ENCODE measurements around the gene GRIN3B. TPM values are rescaled to one million over a fixed set of nuclear protein-coding genes. Genes with fewer than 3 reads are reported as not detected.
A peak's percentile ranks its signal among the peaks of the same experiment; 100 is the strongest.

GRIN3B gene
- total and polyA plus RNA-seq, 9 of the 15 experiments (the other 6 are each of a cell fraction or from before 2014, with no cell fraction given), result 0.06 to 0.95 (median 0.19) TPM; not detected in 6

DNA sequence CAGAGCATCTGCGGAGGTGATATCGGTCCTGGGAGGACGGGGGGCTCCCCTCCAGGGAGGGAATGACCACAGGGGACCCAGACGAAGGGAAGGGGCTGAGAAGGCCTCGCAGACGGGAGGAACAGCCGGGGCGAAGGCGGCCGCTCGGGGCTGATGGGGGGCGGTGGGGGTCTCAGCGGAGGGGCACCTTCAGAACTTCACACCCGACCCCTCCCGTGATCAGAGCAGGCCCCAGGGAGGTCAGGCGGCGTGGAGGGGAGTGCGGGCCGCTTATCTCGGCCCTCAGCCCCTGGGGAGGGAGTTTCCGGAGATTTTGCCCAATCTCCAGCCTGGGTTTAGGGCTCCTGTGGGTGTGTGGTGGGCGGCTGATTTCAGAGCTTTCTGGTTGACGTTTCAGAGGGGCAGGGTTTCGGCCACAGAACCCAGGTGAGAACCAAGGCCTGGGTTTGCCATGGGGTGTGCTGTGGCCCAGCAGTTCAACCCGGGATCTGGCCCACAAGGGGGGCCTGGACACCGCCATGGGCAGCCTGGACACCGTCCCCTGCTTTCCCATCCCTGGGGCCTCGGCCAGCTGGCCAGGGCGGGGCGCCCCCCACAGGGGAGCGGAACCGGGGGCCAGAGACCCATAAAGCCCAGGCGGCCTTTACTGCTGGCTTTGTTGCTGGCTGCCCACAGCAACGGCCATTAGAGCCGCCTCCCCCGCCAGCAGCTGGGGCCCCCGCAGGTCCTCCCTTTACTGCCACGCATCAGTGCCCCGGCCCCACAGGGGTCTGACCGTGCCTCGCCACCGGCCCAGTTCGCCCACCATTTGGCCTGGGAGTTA lies 45.3 kb upstream of the GRIN3B start (continued):
- TF ChIP-seq SETDB1 (IDR thresholded peaks at IDR 0.05; ENCODE audit: low read length), result no peak
- no peak for TF ChIP-seq ZNF780A (CRISPR knock-in tag; IDR thresholded peaks at IDR 0.05)
- peak; percentile 88 for TF ChIP-seq ARID1B (IDR thresholded peaks at IDR 0.05)
- no peak for TF ChIP-seq CEBPB (tag; IDR thresholded peaks at IDR 0.05)
- TF ChIP-seq, protein P1, sequence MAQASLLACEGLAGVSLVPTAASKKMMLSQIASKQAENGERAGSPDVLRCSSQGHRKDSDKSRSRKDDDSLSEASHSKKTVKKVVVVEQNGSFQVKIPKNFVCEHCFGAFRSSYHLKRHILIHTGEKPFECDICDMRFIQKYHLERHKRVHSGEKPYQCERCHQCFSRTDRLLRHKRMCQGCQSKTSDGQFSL (CRISPR knock-in tag; IDR thresholded peaks at IDR 0.05), result no peak; the same call in 1 of the 2 replicates
- TF ChIP-seq, protein P1 (tag; IDR thresholded peaks at IDR 0.05), result no peak
- TF ChIP-seq, protein P2, sequence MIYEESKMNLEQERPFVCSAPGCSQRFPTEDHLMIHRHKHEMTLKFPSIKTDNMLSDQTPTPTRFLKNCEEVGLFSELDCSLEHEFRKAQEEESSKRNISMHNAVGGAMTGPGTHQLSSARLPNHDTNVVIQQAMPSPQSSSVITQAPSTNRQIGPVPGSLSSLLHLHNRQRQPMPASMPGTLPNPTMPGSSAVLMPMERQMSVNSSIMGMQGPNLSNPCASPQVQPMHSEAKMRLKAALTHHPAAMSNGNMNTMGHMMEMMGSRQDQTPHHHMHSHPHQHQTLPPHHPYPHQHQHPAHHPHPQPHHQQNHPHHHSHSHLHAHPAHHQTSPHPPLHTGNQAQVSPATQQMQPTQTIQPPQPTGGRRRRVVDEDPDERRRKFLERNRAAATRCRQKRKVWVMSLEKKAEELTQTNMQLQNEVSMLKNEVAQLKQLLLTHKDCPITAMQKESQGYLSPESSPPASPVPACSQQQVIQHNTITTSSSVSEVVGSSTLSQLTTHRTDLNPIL (CRISPR knock-in tag; IDR thresholded peaks at IDR 0.05), result no peak
- TF ChIP-seq GABPB2 (CRISPR knock-in tag; conservative IDR thresholded peaks at IDR 0.05), result no peak
- no peak for TF ChIP-seq ZFP1 (CRISPR knock-in tag; IDR thresholded peaks at IDR 0.05)
- TF ChIP-seq, protein P3, sequence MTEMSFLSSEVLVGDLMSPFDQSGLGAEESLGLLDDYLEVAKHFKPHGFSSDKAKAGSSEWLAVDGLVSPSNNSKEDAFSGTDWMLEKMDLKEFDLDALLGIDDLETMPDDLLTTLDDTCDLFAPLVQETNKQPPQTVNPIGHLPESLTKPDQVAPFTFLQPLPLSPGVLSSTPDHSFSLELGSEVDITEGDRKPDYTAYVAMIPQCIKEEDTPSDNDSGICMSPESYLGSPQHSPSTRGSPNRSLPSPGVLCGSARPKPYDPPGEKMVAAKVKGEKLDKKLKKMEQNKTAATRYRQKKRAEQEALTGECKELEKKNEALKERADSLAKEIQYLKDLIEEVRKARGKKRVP (CRISPR knock-in tag; IDR thresholded peaks at IDR 0.05), result no peak
- no peak for TF ChIP-seq NFRKB (IDR thresholded peaks at IDR 0.05; ENCODE audit: low read depth)
- no peak for TF ChIP-seq ZNF212 (CRISPR knock-in tag; IDR thresholded peaks at IDR 0.05)
- no peak for TF ChIP-seq HNRNPUL1 (IDR thresholded peaks at IDR 0.05; ENCODE audit: low read length)
- no peak for TF ChIP-seq CAMTA2 (CRISPR knock-in tag; conservative IDR thresholded peaks at IDR 0.05)
- TF ChIP-seq KDM1A (IDR thresholded peaks at IDR 0.05), result peak; percentile 65 to 75
- 0 out of 2 replicates have a peak, but pooled peaks have one; percentile 13 for TF ChIP-seq FOSL1 (tag; conservative IDR thresholded peaks at IDR 0.05)
- TF ChIP-seq, protein P4, sequence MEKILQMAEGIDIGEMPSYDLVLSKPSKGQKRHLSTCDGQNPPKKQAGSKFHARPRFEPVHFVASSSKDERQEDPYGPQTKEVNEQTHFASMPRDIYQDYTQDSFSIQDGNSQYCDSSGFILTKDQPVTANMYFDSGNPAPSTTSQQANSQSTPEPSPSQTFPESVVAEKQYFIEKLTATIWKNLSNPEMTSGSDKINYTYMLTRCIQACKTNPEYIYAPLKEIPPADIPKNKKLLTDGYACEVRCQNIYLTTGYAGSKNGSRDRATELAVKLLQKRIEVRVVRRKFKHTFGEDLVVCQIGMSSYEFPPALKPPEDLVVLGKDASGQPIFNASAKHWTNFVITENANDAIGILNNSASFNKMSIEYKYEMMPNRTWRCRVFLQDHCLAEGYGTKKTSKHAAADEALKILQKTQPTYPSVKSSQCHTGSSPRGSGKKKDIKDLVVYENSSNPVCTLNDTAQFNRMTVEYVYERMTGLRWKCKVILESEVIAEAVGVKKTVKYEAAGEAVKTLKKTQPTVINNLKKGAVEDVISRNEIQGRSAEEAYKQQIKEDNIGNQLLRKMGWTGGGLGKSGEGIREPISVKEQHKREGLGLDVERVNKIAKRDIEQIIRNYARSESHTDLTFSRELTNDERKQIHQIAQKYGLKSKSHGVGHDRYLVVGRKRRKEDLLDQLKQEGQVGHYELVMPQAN (IDR thresholded peaks at IDR 0.05; ENCODE audit: borderline replicate concordance), result no peak
- TF ChIP-seq U2AF1 (optimal IDR thresholded peaks at IDR 0.05; ENCODE audit: low read depth, low read length), result no peak
- TF ChIP-seq JUN (IDR thresholded peaks at IDR 0.05; ENCODE audit: borderline replicate concordance, low read depth, low read length), result no peak
- TF ChIP-seq JUN (CRISPR knock-in tag; IDR thresholded peaks at IDR 0.05; ENCODE audit: borderline replicate concordance), result no peak
- peak; percentile 60 for TF ChIP-seq RBBP5 (IDR thresholded peaks at IDR 0.05; ENCODE audit: borderline replicate concordance, insufficient read depth, low read length, poor library complexity, severe bottlenecking)
- TF ChIP-seq ZSCAN29 (IDR thresholded peaks at IDR 0.05), result peak; percentile 92

All from K562 (cell line).